Measurements from ENCODE around the gene ZNF853.
"Not testable (repeated sequence)": the region's sequence is repeated elsewhere in the genome, so short reads cannot be mapped to it uniquely, and the experiment has no call there.

ZNF853 gene

GRCh38 chr7:6606866-6607583 is 8.4 kb upstream of the ZNF853 start:
- DNase-seq (ENCODE audit: low read depth in 2 of 2), result no peak

GRCh38 chr7:6607651-6608051 is 7.8 kb upstream of the ZNF853 start:
- no peak for DNase-seq (ENCODE audit: low read depth in 2 of 2)

- no peak for DNase-seq (ENCODE audit: low read depth in 2 of 2)
Measured at GRCh38 chr7:6608081-6608480, 7.3 kb upstream of the ZNF853 start.

GRCh38 chr7:6608794-6609193 is 6.6 kb upstream of the ZNF853 start:
- DNase-seq (ENCODE audit: low read depth in 2 of 2), result no peak

- no peak for DNase-seq (ENCODE audit: low read depth in 2 of 2)
Measured at GRCh38 chr7:6612819-6613218, 2.6 kb upstream of the ZNF853 start.

- DNase-seq (ENCODE audit: low read depth in 2 of 2), result no peak
Measured at GRCh38 chr7:6613706-6614105, 1.7 kb upstream of the ZNF853 start.

GRCh38 chr7:6615723-6616555 is 529 bp downstream of the ZNF853 start:
- no peak for DNase-seq (ENCODE audit: low read depth in 2 of 2)

- DNase-seq (ENCODE audit: low read depth in 2 of 2), result no peak
Measured at GRCh38 chr7:6616854-6617643, 1.6 kb downstream of the ZNF853 start.

GRCh38 chr7:6618621-6619020 is 3.2 kb downstream of the ZNF853 start:
- no peak for DNase-seq (ENCODE audit: low read depth in 2 of 2)

GRCh38 chr7:6619961-6620360 is 4.6 kb downstream of the ZNF853 start:
- DNase-seq (ENCODE audit: low read depth in 2 of 2), result no peak

GRCh38 chr7:6621195-6622133 is 6.1 kb downstream of the ZNF853 start:
- no peak for DNase-seq (ENCODE audit: low read depth in 2 of 2)

- no peak for DNase-seq (ENCODE audit: low read depth in 2 of 2)
Measured at GRCh38 chr7:6622134-6622710, 6.8 kb downstream of the ZNF853 start.

- DNase-seq (ENCODE audit: low read depth in 2 of 2), result no peak
Measured at GRCh38 chr7:6623589-6624245, 8.3 kb downstream of the ZNF853 start.

GRCh38 chr7:6624246-6624611 is 8.8 kb downstream of the ZNF853 start:
- DNase-seq (ENCODE audit: low read depth in 2 of 2), result no peak

GRCh38 chr7:6628045-6628444 is 12.6 kb downstream of the ZNF853 start:
- DNase-seq (ENCODE audit: low read depth in 2 of 2), result no peak

GRCh38 chr7:6630007-6630849 is 14.8 kb downstream of the ZNF853 start:
- DNase-seq (ENCODE audit: low read depth in 2 of 2), result no peak

GRCh38 chr7:6631605-6632004 is 16.2 kb downstream of the ZNF853 start:
- DNase-seq (ENCODE audit: low read depth in 2 of 2), result no peak

- no peak for DNase-seq (ENCODE audit: low read depth in 2 of 2)
Measured at GRCh38 chr7:6634021-6634420, 18.6 kb downstream of the ZNF853 start.

GRCh38 chr7:6634971-6635370 is 19.6 kb downstream of the ZNF853 start:
- not testable (repeated sequence) for DNase-seq (ENCODE audit: low read depth in 2 of 2)

Measured in stimulated activated CD8-positive, alpha-beta memory T cell treated with anti-CD3 and anti-CD28 coated beads, Interleukin-2, amount 100 ng/mL, for 1 hour (primary cell).